ENCODE data around the gene RIBC1.

- TF ChIP-seq, protein P1, sequence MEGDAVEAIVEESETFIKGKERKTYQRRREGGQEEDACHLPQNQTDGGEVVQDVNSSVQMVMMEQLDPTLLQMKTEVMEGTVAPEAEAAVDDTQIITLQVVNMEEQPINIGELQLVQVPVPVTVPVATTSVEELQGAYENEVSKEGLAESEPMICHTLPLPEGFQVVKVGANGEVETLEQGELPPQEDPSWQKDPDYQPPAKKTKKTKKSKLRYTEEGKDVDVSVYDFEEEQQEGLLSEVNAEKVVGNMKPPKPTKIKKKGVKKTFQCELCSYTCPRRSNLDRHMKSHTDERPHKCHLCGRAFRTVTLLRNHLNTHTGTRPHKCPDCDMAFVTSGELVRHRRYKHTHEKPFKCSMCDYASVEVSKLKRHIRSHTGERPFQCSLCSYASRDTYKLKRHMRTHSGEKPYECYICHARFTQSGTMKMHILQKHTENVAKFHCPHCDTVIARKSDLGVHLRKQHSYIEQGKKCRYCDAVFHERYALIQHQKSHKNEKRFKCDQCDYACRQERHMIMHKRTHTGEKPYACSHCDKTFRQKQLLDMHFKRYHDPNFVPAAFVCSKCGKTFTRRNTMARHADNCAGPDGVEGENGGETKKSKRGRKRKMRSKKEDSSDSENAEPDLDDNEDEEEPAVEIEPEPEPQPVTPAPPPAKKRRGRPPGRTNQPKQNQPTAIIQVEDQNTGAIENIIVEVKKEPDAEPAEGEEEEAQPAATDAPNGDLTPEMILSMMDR (IDR thresholded peaks at IDR 0.05), result no peak
- no peak for TF ChIP-seq POLR2A (IDR thresholded peaks at IDR 0.05)
- TF ChIP-seq POLR2AphosphoS5 (IDR thresholded peaks at IDR 0.05), result no peak
- TF ChIP-seq EP300 (IDR thresholded peaks at IDR 0.05; ENCODE audit: low read depth), result no peak
Measured at GRCh38 chrX:53458082-53458481, 35.4 kb downstream of the RIBC1 start.

Measured in transverse colon (tissue), 4 donors.